Spinal cord (tissue), 10 donors: Measurements from ENCODE around the gene SNAP91. TPM values are rescaled to one million over a fixed set of nuclear protein-coding genes. Genes with fewer than 3 reads are reported as not detected.
"Not testable (repeated sequence)": the region's sequence is repeated elsewhere in the genome, so short reads cannot be mapped to it uniquely, and the experiment has no call there.

Experiments used
- DNase-seq, 6 donors: peaks; one replicate each; pipeline versions ENCODE4 v3.0.0 to v3.0.0-alpha.2; 2013 to 2015; ENCODE audit warnings: low spot score in 6 of 6, low read depth in 4 of 6
- H3K27ac ChIP-seq: one replicate; pipeline ENCODE4 v1.5.1; 2013; ENCODE audit warnings: low read depth, low read length, control low read depth
- H3K27me3 ChIP-seq: one replicate; pipeline ENCODE4 v1.6.1; 2013; ENCODE audit warnings: low read length; ENCODE audit not compliant: control insufficient read depth, insufficient read depth
- H3K36me3 ChIP-seq: one replicate; pipeline ENCODE4 v1.6.1; 2013; ENCODE audit warnings: low read length; ENCODE audit not compliant: control insufficient read depth, insufficient read depth
- H3K4me1 ChIP-seq: one replicate; pipeline ENCODE4 v1.6.1; 2013; ENCODE audit warnings: low read length; ENCODE audit not compliant: control insufficient read depth, insufficient read depth
- H3K4me3 ChIP-seq: one replicate; pipeline ENCODE4 v1.5.1; 2013; ENCODE audit warnings: low read depth, low read length, control low read depth
- H3K9me3 ChIP-seq: one replicate; pipeline ENCODE4 v1.6.1; 2013; ENCODE audit warnings: low read length; ENCODE audit not compliant: control insufficient read depth, insufficient read depth
- WGBS: methylation state at CpG from one replicate; pipeline ENCODE4 v1.1.5; 2013; ENCODE audit warnings: missing lambda C conversion rate; ENCODE audit not compliant: insufficient coverage; 5-methylcytosine and 5-hydroxymethylcytosine counted together
- polyA plus RNA-seq, 2 donors: library from polyadenylated mRNA; unstranded; fragments of 120-200 nt; gene quantifications; one replicate each; pipeline ENCODE4 v1.2.1, GENCODE V29; 2013; ENCODE audit not compliant: insufficient read length in 2 of 2
- total RNA-seq, 2 donors: library from RNA; depleted of rRNA in 1 of 2; stranded (reverse); fragments of 120-200 nt in 1 of 2; fragments of >200 nt in 1 of 2; gene quantifications; one replicate each; pipeline versions ENCODE4 v1.2.3 to v1.2.4, GENCODE V29; 2013 to 2014
- donor health status: healthy.

The SNAP91 gene
- total and polyA plus RNA-seq, 4 donors: 33.8 to 175 (median 140) TPM

DNA sequence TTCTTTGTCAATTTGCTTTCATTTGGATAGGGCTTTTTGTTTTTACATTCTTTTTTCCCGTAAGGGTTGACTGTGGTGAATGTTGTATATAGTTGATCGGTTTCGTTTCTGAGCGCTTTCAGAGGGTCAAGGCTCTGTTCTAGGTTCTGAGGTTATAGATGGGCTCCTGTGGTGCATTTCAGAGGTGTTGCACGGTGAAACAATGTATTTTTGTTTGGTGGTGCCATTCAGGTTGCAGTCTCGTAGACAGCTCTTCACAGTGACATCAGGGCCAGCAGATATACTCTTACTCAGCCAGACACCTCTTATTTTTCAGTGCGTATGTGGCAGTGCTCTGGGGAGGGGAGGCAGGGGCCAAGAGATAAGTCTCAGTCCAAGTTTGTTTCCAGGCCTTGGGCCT lies 72.1 kb downstream of the SNAP91 start:
- no peak for DNase-seq
- 89% methylated on average over 3 of the region's 7 CpGs for WGBS
- Histone ChIP-seq H3K27ac (no peak overlapping the region), H3K4me3 (no peak overlapping the region), H3K27me3 (no peaks in the 10 kb centered on the region), H3K36me3 (peaks cover 9% of the 10 kb centered on the region), H3K9me3 (no peaks in the 10 kb centered on the region), H3K4me1 (no peaks in the 10 kb centered on the region)

- 83% methylated on average over 1 of the region's 5 CpGs for WGBS
- H3K27me3 ChIP-seq: no peaks in the 10 kb centered on the region
Measured at GRCh38 chr6:83633609-83634008, 75.3 kb downstream of the SNAP91 start.

GRCh38 chr6:83633149-83633548 lies 75.8 kb downstream of the SNAP91 start:
- no peak overlapping the region for H3K27ac ChIP-seq
- WGBS: 89% methylated on average over 2 of the region's 2 CpGs
- H3K4me3 ChIP-seq: no peak overlapping the region
- H3K27me3 ChIP-seq: no peaks in the 10 kb centered on the region
- DNase-seq: no peak
- peaks cover 9% of the 10 kb centered on the region for H3K36me3 ChIP-seq
- H3K4me1 ChIP-seq: no peaks in the 10 kb centered on the region
- peaks cover 3% of the 10 kb centered on the region for H3K9me3 ChIP-seq

More at GRCh38 chr6:83633609-83634008, 75.3 kb downstream of the SNAP91 start:
- Histone ChIP-seq H3K4me1 (no peaks in the 10 kb centered on the region), H3K9me3 (peaks cover 1% of the 10 kb centered on the region), H3K36me3 (peaks cover 9% of the 10 kb centered on the region), H3K27ac (no peak overlapping the region), H3K4me3 (no peak overlapping the region)
- DNase-seq: no peak

DNA sequence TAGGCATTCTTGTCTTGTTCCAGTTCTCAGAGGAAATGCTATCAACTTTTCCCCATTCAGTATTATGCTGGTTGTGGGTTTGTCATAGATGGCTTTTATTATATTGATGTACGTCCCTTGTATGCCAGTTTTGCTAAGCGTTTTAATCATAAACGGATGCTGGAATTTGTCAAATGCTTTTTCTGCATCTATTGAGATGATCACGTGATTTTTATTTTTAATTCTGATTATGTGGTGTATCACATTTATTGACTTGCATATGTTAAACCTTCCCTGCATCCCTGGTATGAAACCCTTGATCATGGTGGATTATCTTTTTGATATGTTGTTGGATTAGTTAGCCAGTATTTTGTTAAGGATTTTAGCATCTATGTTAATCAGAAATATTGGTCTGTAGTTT lies 79.0 kb downstream of the SNAP91 start:
- no CpG with 5 or more reads among the region's 4 CpGs for WGBS
- not testable (repeated sequence) for DNase-seq, H3K4me3 ChIP-seq, H3K4me1 ChIP-seq, H3K27ac ChIP-seq, H3K36me3 ChIP-seq, H3K27me3 ChIP-seq, H3K9me3 ChIP-seq

DNA sequence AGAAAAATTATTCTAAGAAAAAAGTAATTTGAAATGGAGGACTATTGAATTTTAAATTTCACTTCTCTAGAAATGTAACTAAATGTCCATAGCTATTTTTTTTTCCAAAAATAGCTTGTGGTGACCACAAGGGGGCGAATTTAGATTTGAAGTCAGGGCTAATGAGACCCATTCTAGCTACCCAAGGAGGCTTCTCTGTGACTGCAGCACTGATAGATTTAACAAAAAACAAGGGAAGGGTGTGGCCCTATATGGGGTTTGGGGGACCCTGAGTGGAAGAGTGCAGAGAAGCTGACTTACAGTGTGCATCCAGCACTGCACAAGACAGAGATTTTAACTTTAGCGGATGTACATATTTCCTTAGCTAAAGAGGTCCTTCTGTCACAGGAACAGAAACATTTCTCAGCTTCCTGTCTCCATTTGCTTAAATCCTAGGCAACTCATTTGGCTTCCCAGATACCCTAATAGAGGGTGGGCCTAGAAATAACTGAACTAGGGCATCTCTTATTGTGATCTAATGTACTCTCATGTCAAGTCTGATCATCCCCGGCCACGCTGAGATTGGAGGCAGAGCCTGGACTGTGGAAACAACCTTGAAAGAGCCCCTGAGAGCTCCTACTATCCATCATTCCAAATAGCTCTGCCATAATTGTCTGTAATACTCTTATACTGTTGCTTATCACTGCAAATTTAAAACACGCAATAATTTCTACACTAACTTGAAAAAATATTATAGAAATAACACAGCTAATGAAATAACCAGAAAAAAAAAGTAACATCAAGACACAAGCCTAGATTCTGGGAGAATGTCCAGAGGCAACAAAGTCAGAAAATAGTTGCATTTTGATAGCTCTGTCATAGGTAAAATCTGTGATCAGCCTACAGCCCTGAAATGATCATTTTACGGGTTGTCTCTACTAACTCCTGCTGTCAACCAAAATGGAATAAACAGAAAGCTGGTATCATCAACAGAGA lies 93.6 kb downstream of the SNAP91 start:
- Histone ChIP-seq H3K27me3 (no peaks in the 10 kb centered on the region), H3K27ac (no peak overlapping the region), H3K4me3 (no peak overlapping the region), H3K36me3 (no peaks in the 10 kb centered on the region), H3K9me3 (no peaks in the 10 kb centered on the region), H3K4me1 (no peaks in the 10 kb centered on the region)
- WGBS: 90% methylated on average over 2 of the region's 6 CpGs
- peak in 3 of 6 donors; percentile 12 to 78 (median 61) for DNase-seq

GRCh38 chr6:83613378-83613777 lies 95.5 kb downstream of the SNAP91 start:
- H3K4me3 ChIP-seq: no peak overlapping the region
- DNase-seq: no peak
- H3K4me1 ChIP-seq: no peaks in the 10 kb centered on the region
- no peak overlapping the region for H3K27ac ChIP-seq
- 41% methylated on average over 2 of the region's 4 CpGs for WGBS
- H3K27me3 ChIP-seq: no peaks in the 10 kb centered on the region
- H3K36me3 ChIP-seq: no peaks in the 10 kb centered on the region
- H3K9me3 ChIP-seq: no peaks in the 10 kb centered on the region

GRCh38 chr6:83609248-83609647 lies 99.7 kb downstream of the SNAP91 start:
- Histone ChIP-seq H3K27me3 (no peaks in the 10 kb centered on the region), H3K27ac (no peak overlapping the region), H3K4me1 (no peaks in the 10 kb centered on the region), H3K36me3 (peaks cover 2% of the 10 kb centered on the region), H3K9me3 (no peaks in the 10 kb centered on the region), H3K4me3 (no peak overlapping the region)
- peak in 3 of 6 donors; percentile 7 to 81 (median 7) for DNase-seq
- WGBS: no CpG with 5 or more reads among the region's 2 CpGs

DNA sequence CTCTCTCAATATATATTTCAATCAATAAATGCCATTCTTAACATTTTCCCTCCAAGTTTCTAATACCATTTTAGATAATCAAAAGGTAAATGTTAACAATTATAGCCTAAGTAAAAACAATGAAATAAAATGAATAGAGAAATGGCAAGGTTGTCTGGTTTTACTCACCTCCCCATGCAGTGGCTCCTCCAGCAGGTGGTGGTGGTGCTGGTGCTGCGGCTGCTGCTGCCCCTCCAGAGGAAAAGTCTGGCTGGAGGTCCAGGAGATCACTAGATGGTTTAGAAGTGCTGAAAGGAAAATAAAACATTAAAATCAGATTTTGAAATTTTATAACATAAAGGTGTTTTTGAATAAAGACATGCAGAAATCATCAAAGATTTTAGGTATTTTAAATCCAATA lies 103.4 kb downstream of the SNAP91 start:
- H3K27ac ChIP-seq: no peak overlapping the region
- H3K4me3 ChIP-seq: no peak overlapping the region
- H3K27me3 ChIP-seq: no peaks in the 10 kb centered on the region
- H3K9me3 ChIP-seq: no peaks in the 10 kb centered on the region
- DNase-seq: no peak
- H3K4me1 ChIP-seq: no peaks in the 10 kb centered on the region
- WGBS: no CpG with 5 or more reads among the region's 1 CpG
- peaks cover 2% of the 10 kb centered on the region for H3K36me3 ChIP-seq

DNA sequence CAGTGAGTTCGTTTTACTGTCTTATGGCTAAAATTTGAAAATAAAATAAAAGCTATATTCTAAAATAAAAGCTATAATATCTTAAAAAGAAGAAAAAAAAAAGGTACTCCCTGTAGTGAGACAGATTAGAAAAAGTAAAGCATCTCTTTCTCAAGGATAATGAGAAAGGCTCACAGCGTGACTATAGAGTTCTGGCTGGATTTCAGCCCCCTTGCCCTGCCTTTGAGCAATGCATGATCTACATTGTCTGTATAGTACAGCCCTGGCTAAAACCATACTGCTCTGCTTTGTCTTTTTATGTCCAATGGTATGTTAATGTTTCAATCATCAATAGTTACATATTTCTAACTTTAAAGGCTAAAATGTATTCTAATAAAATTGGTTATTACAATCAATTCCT lies 105.3 kb downstream of the SNAP91 start:
- peak in 2 of 6 donors; percentile 9 to 35 for DNase-seq
- H3K27ac ChIP-seq: no peak overlapping the region

GRCh38 chr6:83601119-83601518 lies 107.8 kb downstream of the SNAP91 start:
- H3K4me3 ChIP-seq: no peak overlapping the region
- no peak overlapping the region for H3K27ac ChIP-seq
- no peaks in the 10 kb centered on the region for H3K9me3 ChIP-seq
- H3K36me3 ChIP-seq: peaks cover 2% of the 10 kb centered on the region
- no peaks in the 10 kb centered on the region for H3K4me1 ChIP-seq
- peak in 1 of 6 donors; percentile 1 for DNase-seq
- no peaks in the 10 kb centered on the region for H3K27me3 ChIP-seq
- no CpG with 5 or more reads among the region's 3 CpGs for WGBS

More for the DNA sequence above, 105.3 kb downstream of the SNAP91 start:
- no peaks in the 10 kb centered on the region for H3K4me1 ChIP-seq
- peaks cover 2% of the 10 kb centered on the region for H3K36me3 ChIP-seq
- 60% methylated on average over 1 of the region's 2 CpGs for WGBS
- no peaks in the 10 kb centered on the region for H3K9me3 ChIP-seq
- H3K27me3 ChIP-seq: no peaks in the 10 kb centered on the region
- no peak overlapping the region for H3K4me3 ChIP-seq
